Stomach (tissue), 9 donors: ENCODE data around the gene TOX2. TPM values are rescaled to one million over a fixed set of nuclear protein-coding genes. Genes with fewer than 3 reads are reported as not detected.

Source experiments
- DNase-seq, 2 donors: peaks; one replicate each; pipeline versions ENCODE4 v3.0.0 to v3.0.0-alpha.2; 2013 to 2019
- H3K27ac ChIP-seq, 5 donors: fragments of 200-600 bp in 4 of 5; sonication (generic) in 4 of 5; one replicate each; pipeline ENCODE4 v1.5.1; 2013 to 2019; ENCODE audit warnings: mild to moderate bottlenecking in 1 of 5, moderate library complexity in 1 of 5
- H3K27me3 ChIP-seq, 3 donors: fragments of 200-600 bp; sonication (generic); one replicate each; pipeline ENCODE4 v1.5.1; 2017 to 2019; ENCODE audit warnings: mixed run types in 1 of 3
- H3K36me3 ChIP-seq, 4 donors: fragments of 200-600 bp; sonication (generic); 1 replicate in 3 of 4; 2 replicates in 1 of 4; pipeline ENCODE4 v1.5.1; 2016 to 2019
- H3K4me1 ChIP-seq, 4 donors: fragments of 200-600 bp; sonication (generic); one replicate each; pipeline ENCODE4 v1.5.1; 2016 to 2019
- H3K4me3 ChIP-seq, 4 donors: fragments of 200-600 bp; sonication (generic) in 3 of 4; one replicate each; pipeline ENCODE4 v1.5.1; 2016 to 2019; ENCODE audit warnings: mild to moderate bottlenecking in 1 of 4
- H3K9me3 ChIP-seq, 4 donors: fragments of 200-600 bp; sonication (generic); one replicate each; pipeline ENCODE4 v1.5.1; 2016 to 2019
- CTCF ChIP-seq, 7 experiments: fragments of 450-650 bp in 4 of 7; fragments of 200-600 bp in 3 of 7; sonication (generic) in 3 of 7; IDR thresholded peaks; one replicate each; pipeline ENCODE4 v1.5.1; 2016 to 2019; ENCODE audit warnings: antibody characterized with exemption in 7 of 7, control low read depth in 2 of 7, mild to moderate bottlenecking in 1 of 7
- EP300 ChIP-seq: sonication (generic); formaldehyde crosslinking; IDR thresholded peaks from one replicate; pipeline ENCODE4 v1.6.1; 2017; ENCODE audit warnings: antibody characterized with exemption
- POLR2A ChIP-seq, 4 donors: fragments of 450-650 bp; IDR thresholded peaks; one replicate each; pipeline ENCODE4 v1.6.1; 2016; ENCODE audit warnings: antibody characterized with exemption in 4 of 4, control low read depth in 2 of 4, mild to moderate bottlenecking in 1 of 4, moderate library complexity in 1 of 4
- POLR2AphosphoS5 ChIP-seq, 3 donors: sonication (generic); formaldehyde crosslinking; IDR thresholded peaks; one replicate each; pipeline ENCODE4 v1.6.1; 2016; ENCODE audit warnings: antibody characterized with exemption in 3 of 3
- WGBS, 5 donors: extraction: QIAGEN DNeasy Blood & Tissue Kit in 3 of 5; methylation state at CpG; one replicate each; pipeline versions ENCODE4 v1.1.5 to v1.1.7; 2013 to 2018; 5-methylcytosine and 5-hydroxymethylcytosine counted together
- intact Hi-C: fragments of 100-400 bp; cut with DNase I; formaldehyde crosslinking; loops from one replicate; pipeline ENCODE4 v1.15.1; 2023; ENCODE audit warnings: low total_unique reads
- polyA plus RNA-seq, 3 donors: library from polyadenylated mRNA; stranded (reverse); fragments of 200-250 nt; gene quantifications; one replicate each; pipeline ENCODE4 v1.2.3, GENCODE V29; 2013
- total RNA-seq, 5 donors: library from RNA; depleted of rRNA; stranded (reverse); fragments of >200 nt; gene quantifications; one replicate each; pipeline versions ENCODE4 v1.1.0 to v1.2.3, GENCODE V29; 2014 to 2016
- donor health status: healthy with polysubstance abuse.
- donor health status: Bipolar disorder and iron deficiency.
- donor health status: healthy.

The TOX2 gene
- total and polyA plus RNA-seq, 8 donors: 0.87 to 20.2 (median 7.0) TPM; not detected in 1

GRCh38 chr20:43910564-43910963 lies 4.1 kb upstream of the TOX2 start:
- 63 to 82% (median 77%) methylated on average over 4 of the region's 4 CpGs for WGBS, 5 donors
- TF ChIP-seq POLR2A (IDR thresholded peaks at IDR 0.05) (no peak), POLR2AphosphoS5 (IDR thresholded peaks at IDR 0.05) (no peak), EP300 (no peak), CTCF (IDR thresholded peaks at IDR 0.05) (no peak)
- Histone ChIP-seq H3K4me1 (peaks cover 9 to 13% (median 11%) of the 10 kb centered on the region in 4 donors), H3K27ac (no peak overlapping the region), H3K36me3 (no peaks in the 10 kb centered on the region), H3K4me3 (no peak overlapping the region), H3K27me3 (peaks cover 0 to 26% (median 19%) of the 10 kb centered on the region in 3 donors), H3K9me3 (peaks cover 0 to 46% (median 37%) of the 10 kb centered on the region in 4 donors)
- no peak for DNase-seq
- intact Hi-C loops: no loop called here

GRCh38 chr20:43911066-43911465 lies 3.6 kb upstream of the TOX2 start:
- Histone ChIP-seq H3K4me1 (peaks cover 14 to 18% (median 16%) of the 10 kb centered on the region in 4 donors), H3K36me3 (no peaks in the 10 kb centered on the region), H3K4me3 (no peak overlapping the region), H3K9me3 (peaks cover 0 to 46% (median 37%) of the 10 kb centered on the region in 4 donors), H3K27ac (no peak overlapping the region), H3K27me3 (peaks cover 5 to 31% (median 24%) of the 10 kb centered on the region in 3 donors)
- DNase-seq: no peak
- TF ChIP-seq POLR2A (IDR thresholded peaks at IDR 0.05) (no peak), CTCF (IDR thresholded peaks at IDR 0.05) (no peak), EP300 (no peak), POLR2AphosphoS5 (IDR thresholded peaks at IDR 0.05) (no peak)
- 28 to 47% (median 35%) methylated on average over 2 of the region's 2 CpGs for WGBS, 5 donors
- intact Hi-C loops: no loop called here

GRCh38 chr20:43913291-43914025 lies 1.2 kb upstream of the TOX2 start:
- intact Hi-C loops: no loop called here
- Histone ChIP-seq H3K36me3 (no peaks in the 10 kb centered on the region), H3K4me3 (no peak overlapping the region), H3K27ac (no peak overlapping the region), H3K9me3 (peaks cover 0 to 33% (median 24%) of the 10 kb centered on the region in 4 donors), H3K4me1 (peaks cover 15 to 21% (median 19%) of the 10 kb centered on the region in 4 donors), H3K27me3 (peaks cover 6 to 52% (median 36%) of the 10 kb centered on the region in 3 donors)
- 86 to 93% (median 91%) methylated on average over 3 of the region's 3 CpGs for WGBS, 5 donors
- no peak for TF ChIP-seq EP300
- no peak for TF ChIP-seq POLR2A (IDR thresholded peaks at IDR 0.05)
- TF ChIP-seq CTCF (IDR thresholded peaks at IDR 0.05): no peak
- no peak for TF ChIP-seq POLR2AphosphoS5 (IDR thresholded peaks at IDR 0.05)
- no peak for DNase-seq

- peaks cover 15 to 21% (median 19%) of the 10 kb centered on the region in 4 donors for H3K4me1 ChIP-seq
- H3K4me3 ChIP-seq: peak overlapping the region; percentile 44 to 57 (median 52)
- intact Hi-C loops: no loop called here
- TF ChIP-seq CTCF (IDR thresholded peaks at IDR 0.05): no peak
- TF ChIP-seq POLR2AphosphoS5 (IDR thresholded peaks at IDR 0.05): no peak
- TF ChIP-seq EP300: no peak
- TF ChIP-seq POLR2A (IDR thresholded peaks at IDR 0.05): no peak
- peak overlapping the region; percentile 13 to 74 (median 66) for H3K27ac ChIP-seq
- 3 to 4% (median 4%) methylated on average over 49 to 66 of the region's 66 CpGs for WGBS, 5 donors
- H3K9me3 ChIP-seq: peaks cover 0 to 27% (median 19%) of the 10 kb centered on the region in 4 donors
- H3K36me3 ChIP-seq: no peaks in the 10 kb centered on the region
- DNase-seq: peak in 1 of 2 donors; percentile 45
- H3K27me3 ChIP-seq: peaks cover 6 to 62% (median 36%) of the 10 kb centered on the region in 3 donors
These were observed 790 bp downstream of the TOX2 start for GRCh38 chr20:43915211-43916072.
